ENCODE measurements around the gene PDCD4. TPM values are rescaled to one million over a fixed set of nuclear protein-coding genes. Genes with fewer than 3 reads are reported as not detected.

PDCD4 gene
- total and polyA plus RNA-seq, 2 of the 4 experiments (the other 2 are of a cell fraction), result 10.9 to 49.7 TPM

- no peak overlapping the region for H3K27ac ChIP-seq (ENCODE audit: insufficient read depth, low read length)
- no peak overlapping the region for H2BK120ac ChIP-seq (ENCODE audit: low read depth, low read length)
- no peaks in the 10 kb centered on the region for H3K36me3 ChIP-seq (ENCODE audit: control insufficient read depth, insufficient read depth, low read length)
- peaks cover 7% of the 10 kb centered on the region; the same call in 1 of the 2 replicates for H3K4me1 ChIP-seq (ENCODE audit: control insufficient read depth, insufficient read depth, low read length)
- no peak overlapping the region for H2AK5ac ChIP-seq (ENCODE audit: low read depth, low read length)
- H3K14ac ChIP-seq (replicated peaks; ENCODE audit: low read depth, low read length), result no peak overlapping the region
- no peak overlapping the region for H3K18ac ChIP-seq (ENCODE audit: low read depth, low read length)
- H2BK15ac ChIP-seq (ENCODE audit: low read depth, low read length), result no peak overlapping the region
- peaks cover 10% of the 10 kb centered on the region for H3K27me3 ChIP-seq (ENCODE audit: control insufficient read depth, insufficient read depth, low read length)
- H2BK5ac ChIP-seq (ENCODE audit: low read depth, low read length, poor library complexity, severe bottlenecking), result no peak overlapping the region
- in situ Hi-C loops (cut with MboI; ENCODE audit: low sequenced_read_pairs), result no loop called here
- no peak overlapping the region for H4K91ac ChIP-seq (ENCODE audit: insufficient read depth, low read depth, low read length)
- no peak overlapping the region for H3K23ac ChIP-seq (ENCODE audit: low read depth, low read length)
- H3K4me2 ChIP-seq (ENCODE audit: low read depth, low read length), result no peak overlapping the region
- POLR2A ChIA-PET (ENCODE audit: unreplicated experiment), result no interaction called here
- H3K79me1 ChIP-seq (ENCODE audit: low read depth in 1 of 2, low read length in 2 of 2), result no peaks in the 10 kb centered on the region
- no peak overlapping the region for H2BK20ac ChIP-seq (ENCODE audit: low read depth, low read length)
- H4K8ac ChIP-seq (ENCODE audit: low read depth in 2 of 2, low read length in 2 of 2), result no peak overlapping the region
- DNase-seq, result no peak
- no peaks in the 10 kb centered on the region for H4K20me1 ChIP-seq (ENCODE audit: insufficient read depth, low read length)
- CTCF ChIA-PET, result interaction anchor here (0.6 to 1.0 kb wide), 3 partner anchors 25 to 689 kb away, joined by 3 read pairs; no protein-coding TSS in a partner anchor
- no peak overlapping the region for H2AK9ac ChIP-seq (replicated peaks; ENCODE audit: low read depth, low read length, poor library complexity)
- no peak overlapping the region for H3K4ac ChIP-seq (ENCODE audit: low read depth, low read length)
- no peak overlapping the region for H3K56ac ChIP-seq (ENCODE audit: extremely low read depth, insufficient read depth, low read length)
- TF ChIP-seq ELK1 (IDR thresholded peaks at IDR 0.05; ENCODE audit: borderline replicate concordance, low read depth, low read length), result no peak
- TF ChIP-seq SMC3 (IDR thresholded peaks at IDR 0.05; ENCODE audit: low read depth, low read length), result no peak
- TF ChIP-seq FOS (IDR thresholded peaks at IDR 0.05; ENCODE audit: low read depth, low read length), result no peak
- TF ChIP-seq BHLHE40 (IDR thresholded peaks at IDR 0.05; ENCODE audit: low read depth, low read length), result no peak
- no peak for TF ChIP-seq RAD21 (IDR thresholded peaks at IDR 0.05; ENCODE audit: low read length)
- no peak for TF ChIP-seq MXI1 (IDR thresholded peaks at IDR 0.05; ENCODE audit: borderline replicate concordance, low read depth, low read length)
- no peak for TF ChIP-seq RFX5 (IDR thresholded peaks at IDR 0.05; ENCODE audit: low read depth, low read length)
- no peak for TF ChIP-seq MAFK (IDR thresholded peaks at IDR 0.05; ENCODE audit: low read depth, low read length)
- TF ChIP-seq CTCF (conservative IDR thresholded peaks at IDR 0.05; ENCODE audit: low read depth, low read length), result no peak
- no peak for TF ChIP-seq RCOR1 (IDR thresholded peaks at IDR 0.05; ENCODE audit: insufficient replicate concordance, low read length)
- TF ChIP-seq POLR2A (IDR thresholded peaks at IDR 0.05; ENCODE audit: low read depth, low read length), result no peak
- no peak for TF ChIP-seq CHD1 (IDR thresholded peaks at IDR 0.05; ENCODE audit: low read depth, low read length)
- no peak for TF ChIP-seq CEBPB (IDR thresholded peaks at IDR 0.05; ENCODE audit: low read depth, low read length)
- TF ChIP-seq MAZ (IDR thresholded peaks at IDR 0.05; ENCODE audit: borderline replicate concordance, low read depth, low read length), result no peak
- no peak for TF ChIP-seq NFE2L2 (IDR thresholded peaks at IDR 0.05; ENCODE audit: low read depth, low read length)
- H3K4me3 ChIP-seq (ENCODE audit: insufficient read depth, low read depth, low read length), result no peak overlapping the region
- intact Hi-C loops (cut with micrococcal nuclease), result loop anchor here (5.0 kb wide), 1 partner anchor 34 kb away; no protein-coding TSS in a partner anchor
- 75% methylated on average over 1 of the region's 2 CpGs; no CpG with 5 or more reads in 1 of the 2 experiments for WGBS, 2 experiments (ENCODE audit: extremely low coverage in 2 of 2, insufficient read length in 1 of 2)
- dilution Hi-C loops (cut with HindIII; ENCODE audit: low sequenced_read_pairs, unreplicated experiment), result no loop called here
- 0 out of 2 replicates have a peak, but pooled peaks cover 2% of the 10 kb centered on the region for H3K9me1 ChIP-seq (ENCODE audit: insufficient read depth, low read length)
- H2AFZ ChIP-seq (replicated peaks; ENCODE audit: low read length, poor library complexity), result no peak overlapping the region
- no peak overlapping the region for H3K9ac ChIP-seq (ENCODE audit: low read depth, low read length)
- ATAC-seq (ENCODE audit: low read depth), result no peak
- no TSS peak for BruUV-seq (replicated peaks)
- H3K9me3 ChIP-seq (ENCODE audit: control insufficient read depth, insufficient read depth, low read length), result no peaks in the 10 kb centered on the region
- no peak overlapping the region for H4K5ac ChIP-seq (ENCODE audit: low read depth, low read length)
Measured at GRCh38 chr10:110828525-110828924, 43.2 kb upstream of the PDCD4 start.

Data from IMR-90 (cell line).